UCSD-AML1 (cell line): ENCODE measurements around the gene ITCH.
"Not testable (repeated sequence)": the region's sequence is repeated elsewhere in the genome, so short reads cannot be mapped to it uniquely, and the experiment has no call there.

Experiments
- DNase-seq: peaks from one replicate; lab custom pipeline; 2025; ENCODE audit not compliant: unreplicated experiment; lab: John Stamatoyannopoulos, UW

The ITCH gene

GRCh38 chr20:34412453-34412852 lies 49.4 kb downstream of the ITCH start:
- DNase-seq, result no peak

DNA sequence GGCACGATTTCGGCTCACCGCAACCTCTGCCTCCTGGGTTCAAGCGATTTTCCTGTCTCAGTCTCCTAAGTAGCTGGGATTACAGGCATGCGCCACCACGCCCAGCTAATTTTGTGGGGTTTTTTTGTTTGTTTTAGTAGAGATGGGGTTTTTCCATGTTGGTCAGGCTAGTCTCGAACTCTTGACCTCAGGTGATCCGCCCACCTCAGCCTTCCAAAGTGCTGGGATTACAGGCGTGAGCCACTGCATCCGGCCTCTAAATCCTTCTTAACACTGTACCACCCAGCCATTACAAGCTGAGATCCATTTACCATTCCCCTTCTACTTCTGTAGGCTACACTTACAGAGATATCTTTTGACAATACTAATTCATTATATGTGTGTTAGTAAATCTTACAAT lies 51.5 kb downstream of the ITCH start:
- DNase-seq, result not testable (repeated sequence)

GRCh38 chr20:34415079-34415478 lies 52.0 kb downstream of the ITCH start:
- no peak for DNase-seq

DNA sequence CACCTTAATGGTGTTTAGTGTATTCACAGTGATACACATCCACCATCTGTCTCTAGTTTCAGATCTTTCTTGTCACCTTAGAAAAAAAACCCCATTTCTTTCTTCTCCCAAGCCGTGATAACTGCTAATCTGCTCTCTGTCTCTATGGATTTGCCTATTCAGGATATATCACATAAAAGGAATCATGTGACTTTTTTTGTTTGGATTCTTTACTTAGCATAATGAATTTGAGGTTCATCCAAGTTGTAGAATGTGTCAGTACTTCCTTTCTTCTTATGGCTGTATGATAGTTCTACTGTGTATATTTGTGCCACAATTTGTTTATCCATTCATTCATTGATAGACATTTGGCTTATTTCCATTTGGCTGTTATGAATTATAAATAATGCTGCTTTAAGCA lies 57.1 kb downstream of the ITCH start:
- DNase-seq, result no peak

- DNase-seq, result no peak
Measured at GRCh38 chr20:34420975-34421374, 57.9 kb downstream of the ITCH start.

DNA sequence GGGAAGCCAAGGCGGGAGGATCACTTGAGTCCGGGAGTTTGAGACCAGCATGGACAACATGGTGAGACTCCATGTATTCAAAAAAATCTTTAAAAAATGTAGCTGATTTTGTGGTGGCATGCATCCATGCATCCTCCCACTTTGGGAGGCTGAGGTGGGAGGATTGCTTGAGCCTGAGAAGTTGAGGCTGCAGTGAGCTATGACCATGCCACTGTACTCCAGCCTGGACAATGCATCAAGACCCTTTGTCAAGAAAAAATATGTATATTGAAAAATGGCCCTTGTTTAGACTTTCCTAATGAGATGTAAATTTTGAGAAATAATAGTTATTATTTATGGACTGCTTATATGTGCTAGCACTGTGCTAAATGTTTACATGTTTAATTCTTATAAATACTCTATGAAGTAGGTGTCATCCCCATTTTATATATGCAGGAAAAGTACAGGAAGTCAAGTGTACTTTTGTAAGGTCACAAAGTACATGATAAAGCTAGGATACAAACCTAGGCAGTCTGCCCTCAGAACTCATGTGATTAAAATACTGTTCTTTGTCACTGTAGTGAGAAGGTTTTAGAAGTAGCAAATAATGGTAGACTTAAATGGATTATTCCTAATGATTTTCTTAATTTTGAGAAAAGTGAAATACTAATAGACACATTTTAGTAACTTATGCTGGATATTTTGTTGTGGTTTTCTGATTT lies 58.8 kb downstream of the ITCH start:
- DNase-seq, result no peak

DNA sequence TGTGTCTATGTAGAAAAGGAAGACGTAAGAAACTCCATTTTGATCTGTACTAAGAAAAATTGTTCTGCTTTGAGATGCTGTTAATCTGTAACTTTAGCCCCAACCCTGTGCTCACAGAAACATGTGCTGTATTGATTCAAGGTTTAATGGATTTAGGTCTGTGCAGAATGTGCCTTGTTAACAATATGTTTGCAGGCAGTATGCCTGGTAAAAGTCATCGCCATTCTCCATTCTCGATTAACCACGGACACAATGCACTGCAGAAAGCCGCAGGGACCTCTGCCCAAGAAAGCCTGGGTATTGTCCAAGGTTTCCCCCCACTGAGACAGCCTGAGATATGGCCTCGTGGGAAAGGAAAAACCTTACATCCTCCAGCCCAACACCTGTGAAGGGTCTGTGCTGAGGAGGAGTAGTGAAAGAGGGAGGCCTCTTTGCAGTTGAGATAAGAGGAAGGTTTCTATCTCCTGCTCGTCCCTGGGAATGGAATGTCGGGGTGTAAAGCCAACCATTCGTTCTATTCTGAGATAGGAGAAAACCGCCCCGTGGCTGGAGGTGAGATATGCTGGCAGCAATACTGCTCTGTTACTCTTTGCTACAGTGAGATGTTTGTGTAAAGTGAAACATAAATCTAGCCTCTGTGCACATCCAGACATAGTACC lies 62.1 kb downstream of the ITCH start:
- not testable (repeated sequence) for DNase-seq

DNA sequence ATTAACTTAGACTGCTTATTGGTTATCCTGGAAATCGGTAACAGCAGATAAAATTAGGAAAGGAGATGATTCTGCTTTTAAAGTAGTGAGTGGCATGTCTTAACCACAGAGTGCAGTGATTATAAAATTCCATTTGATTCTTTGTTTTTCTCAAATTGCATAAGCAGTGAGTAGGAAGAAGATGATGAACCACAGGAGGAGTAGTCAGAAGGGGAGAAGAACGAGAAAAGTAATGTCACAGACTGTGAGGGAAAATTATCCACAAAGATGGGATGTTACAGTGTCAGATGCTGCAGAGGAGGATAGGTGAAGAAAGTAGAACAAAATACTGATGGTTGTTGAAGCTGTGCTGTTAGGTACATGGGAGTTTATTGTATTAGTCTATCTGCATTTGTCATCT lies 63.0 kb downstream of the ITCH start:
- DNase-seq, result no peak

DNA sequence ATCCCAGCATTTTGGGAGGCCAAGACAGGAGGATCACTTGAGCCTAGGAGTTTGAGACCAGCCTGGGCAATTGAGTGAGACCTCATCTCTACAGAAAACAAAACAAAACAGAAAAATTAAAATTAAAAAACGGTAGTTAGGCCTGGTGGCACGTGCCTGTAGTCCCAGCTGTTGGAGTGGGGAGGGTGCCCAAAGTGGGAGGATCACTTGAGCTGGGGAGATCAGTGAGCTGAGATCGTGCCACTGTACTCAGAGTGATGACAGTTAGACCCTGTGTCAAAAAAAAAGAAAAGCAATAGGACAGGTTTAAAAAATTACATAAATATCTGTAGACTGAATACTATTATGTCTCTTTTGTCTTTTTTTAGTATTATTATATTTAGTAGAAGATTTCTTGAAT lies 64.3 kb downstream of the ITCH start:
- no peak for DNase-seq

DNA sequence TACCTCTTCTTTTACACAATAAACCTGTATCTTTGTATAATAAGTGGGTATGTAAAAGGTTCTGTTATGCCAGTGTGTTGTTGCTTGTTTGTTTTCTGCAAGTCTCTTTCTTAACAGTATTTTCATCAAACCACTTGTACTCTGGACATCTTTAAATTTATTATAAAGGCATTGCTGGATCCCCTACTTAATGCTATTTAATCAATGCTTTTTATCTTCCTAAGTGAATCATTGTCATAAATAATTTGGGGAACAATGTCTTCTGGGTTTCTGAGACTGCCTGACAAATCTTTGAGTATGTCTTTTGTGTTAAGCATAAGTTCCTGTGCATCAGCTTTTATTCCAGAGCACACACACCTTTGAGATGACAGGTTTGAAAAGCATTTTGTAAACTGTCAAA lies 64.7 kb downstream of the ITCH start:
- DNase-seq, result no peak

DNA sequence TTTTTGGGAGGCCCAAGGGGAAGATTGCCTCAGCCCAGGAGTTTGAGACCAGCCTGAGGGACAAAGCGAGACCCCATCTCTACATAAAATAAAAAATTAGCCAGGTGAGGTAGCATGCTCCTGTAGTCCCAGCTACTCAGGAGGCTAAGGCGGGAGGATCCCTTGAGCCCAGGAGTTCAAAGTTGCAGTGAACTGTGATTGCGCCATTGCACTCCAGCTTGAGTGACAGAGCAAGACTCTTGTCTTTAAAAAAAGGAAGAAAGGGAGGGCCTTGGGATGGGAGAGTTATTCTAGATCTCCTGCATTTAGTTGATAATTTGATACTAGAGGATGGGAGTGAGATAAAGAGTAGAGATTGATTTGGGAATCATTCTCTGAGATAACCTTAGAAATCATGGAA lies 68.1 kb downstream of the ITCH start:
- DNase-seq, result no peak

DNA sequence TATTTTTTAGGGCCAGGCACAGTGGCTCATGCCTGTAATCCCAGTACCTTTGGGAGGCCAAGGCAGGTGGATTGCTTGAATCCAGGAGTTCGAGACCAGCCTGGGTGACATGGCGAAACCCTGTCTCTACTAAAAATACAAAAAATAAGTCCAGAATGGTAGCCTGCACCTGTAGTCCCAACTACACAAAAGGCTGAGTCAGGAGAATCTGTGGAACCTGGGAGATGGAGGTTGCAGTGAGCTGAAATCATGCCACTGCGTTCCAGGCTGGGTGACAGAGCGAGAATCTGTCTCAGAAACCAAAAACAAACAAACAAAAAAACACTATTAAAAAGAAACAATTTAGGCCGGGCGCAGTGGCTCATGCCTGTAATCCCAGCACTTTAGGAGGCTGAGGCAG lies 69.6 kb downstream of the ITCH start:
- not testable (repeated sequence) for DNase-seq

DNA sequence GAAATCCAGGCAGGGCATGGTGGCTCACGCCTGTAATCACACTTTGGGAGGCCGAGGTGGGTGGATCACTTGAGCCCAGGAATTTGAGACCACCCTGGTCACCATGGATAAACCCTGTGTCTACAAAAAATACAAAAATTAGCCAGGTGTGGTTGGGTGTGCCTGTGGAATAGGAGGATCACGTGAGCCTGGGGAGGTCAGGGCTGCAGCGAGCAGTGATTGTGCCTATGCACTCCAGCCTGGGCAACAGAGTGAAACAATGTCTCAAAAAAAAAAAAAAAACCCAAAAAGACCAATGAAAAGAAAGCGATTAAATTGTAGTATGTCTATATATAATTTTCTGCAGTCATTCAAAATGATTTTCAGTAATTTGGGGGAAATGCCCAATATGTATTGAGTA lies 70.3 kb downstream of the ITCH start:
- DNase-seq, result no peak

DNA sequence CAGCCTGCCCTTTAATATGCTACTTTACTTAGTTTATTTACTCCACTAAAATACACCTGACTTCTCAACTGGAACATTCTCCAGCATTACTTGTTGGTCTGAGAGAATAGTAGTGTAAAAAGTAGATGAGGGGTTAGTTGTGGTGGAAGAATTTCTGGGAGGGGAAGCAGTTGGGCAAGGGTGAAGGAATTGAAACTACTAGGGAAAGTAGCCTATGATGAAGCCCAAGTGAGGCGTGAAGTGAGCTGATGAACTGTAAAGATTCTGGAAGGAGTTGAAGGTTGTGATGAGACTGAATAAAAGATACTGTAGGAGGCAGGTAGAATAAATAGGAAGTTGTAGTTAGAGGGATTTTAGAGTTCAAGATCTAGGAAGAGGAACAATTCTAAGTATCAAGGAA lies 72.5 kb downstream of the ITCH start:
- no peak for DNase-seq

- DNase-seq, result no peak
Measured at GRCh38 chr20:34437330-34437986, 74.4 kb downstream of the ITCH start.

GRCh38 chr20:34439168-34439567 lies 76.1 kb downstream of the ITCH start:
- no peak for DNase-seq

GRCh38 chr20:34441423-34441822 lies 78.3 kb downstream of the ITCH start:
- not testable (repeated sequence) for DNase-seq

GRCh38 chr20:34443546-34443945 lies 80.5 kb downstream of the ITCH start:
- no peak for DNase-seq

DNA sequence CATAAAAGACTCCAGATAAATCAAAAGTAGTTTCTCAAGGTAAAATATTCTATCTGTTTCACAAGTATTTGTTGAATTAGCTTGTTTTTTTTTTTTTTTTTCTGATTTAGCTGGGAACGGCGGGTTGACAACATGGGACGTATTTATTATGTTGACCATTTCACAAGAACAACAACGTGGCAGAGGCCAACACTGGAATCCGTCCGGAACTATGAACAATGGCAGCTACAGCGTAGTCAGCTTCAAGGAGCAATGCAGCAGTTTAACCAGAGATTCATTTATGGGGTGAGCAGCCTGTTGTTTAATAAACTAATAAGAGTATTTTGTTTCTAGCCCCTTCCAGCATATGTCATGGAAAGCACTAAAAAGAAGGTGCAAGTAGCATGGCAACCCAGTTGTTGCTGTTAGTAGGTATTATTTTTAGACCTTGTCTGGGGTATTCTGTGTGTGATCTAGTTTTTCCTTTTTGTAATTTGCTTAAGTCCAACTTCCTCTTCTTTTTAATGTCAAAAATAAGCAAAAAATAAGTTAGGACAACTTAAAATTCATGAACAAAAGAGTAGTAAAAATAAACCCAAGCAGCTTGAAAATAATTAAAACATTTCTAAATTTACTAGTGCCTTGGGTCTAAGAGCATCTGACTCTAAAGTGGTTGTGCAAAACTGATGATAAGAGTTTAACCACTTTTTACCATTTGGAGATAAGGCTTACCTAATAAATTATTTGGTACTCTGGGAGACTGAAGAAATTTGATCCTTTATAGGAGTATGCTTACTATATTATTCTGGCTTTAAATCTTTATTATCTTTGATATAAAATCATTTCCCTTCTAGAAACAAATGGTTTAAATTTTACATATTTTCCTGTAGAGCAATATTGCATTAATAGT lies 82.3 kb downstream of the ITCH start:
- DNase-seq, result no peak

GRCh38 chr20:34448517-34448916 lies 85.4 kb downstream of the ITCH start:
- no peak for DNase-seq
